GM12878 (cell line): ENCODE data around the gene NDC80. TPM values are rescaled to one million over a fixed set of nuclear protein-coding genes. Genes with fewer than 3 reads are reported as not detected.
A peak's percentile ranks its signal among the peaks of the same experiment; 100 is the strongest.

Experiments
- ATAC-seq: fragments of 200-7000 bp; cut with Tn5 transposase; 3 replicates; pipeline ENCODE4 v1.9.1; 2020; ENCODE audit warnings: mild to moderate bottlenecking, moderate library complexity
- BruUV-seq: library from RNA; stranded (reverse); fragments of 400-500 nt; replicated peaks from 2 replicates; lab custom pipeline; 2021; lab: Mats Ljungman, UMichigan
- CTCF ChIA-PET: fragments of 300-600 bp; sonication (Branson Sonifier 250); formaldehyde crosslinking; extraction: SDS; loops from one replicate; lab custom pipeline; 2021; ENCODE audit warnings: inconsistent platforms; lab: Yijun Ruan, JAX
- POLR2A ChIA-PET: fragments of 350-600 bp; formaldehyde crosslinking; extraction: SDS; loops from one replicate; lab custom pipeline; 2021; ENCODE audit warnings: inconsistent platforms; lab: Charles Lee
- RAD21 ChIA-PET: fragments of 300-600 bp; sonication (Branson Sonifier 250); formaldehyde crosslinking; loops from one replicate; lab custom pipeline; 2023; ENCODE audit warnings: antibody characterized with exemption; ENCODE audit not compliant: unreplicated experiment; lab: Charles Lee
- SMC1A ChIA-PET: fragments of 300-600 bp; sonication (Branson Sonifier 250); formaldehyde crosslinking; loops from one replicate; lab custom pipeline; 2023; ENCODE audit not compliant: unreplicated experiment, uncharacterized antibody; lab: Charles Lee
- DNase-seq: peaks from one replicate; pipeline ENCODE4 v3.0.0-alpha.2; 2011; ENCODE audit warnings: low read depth, low spot score
- FAIRE-seq: peaks from 3 replicates; lab custom pipeline; 2011; peaks lifted over from hg19 to GRCh38; lab: Jason Lieb, UNC
- H2AFZ ChIP-seq: 2 replicates; pipeline ENCODE4 v1.6.0; 2011; ENCODE audit warnings: low read depth, low read length, control low read depth; ENCODE audit not compliant: control insufficient read depth
- H3K27ac ChIP-seq: 2 replicates; pipeline ENCODE4 v1.5.1; 2011; ENCODE audit warnings: control low read depth; ENCODE audit not compliant: control insufficient read depth, insufficient read depth
- H3K27me3 ChIP-seq, 2 experiments: replicated peaks in 1 of 2; 2 replicates each; pipeline versions ENCODE4 v1.6.0 to v1.6.1; 2011; ENCODE audit warnings: low read length in 1 of 2; ENCODE audit not compliant: control insufficient read depth in 2 of 2, insufficient read depth in 2 of 2
- H3K36me3 ChIP-seq, 2 experiments: 2 replicates each; pipeline ENCODE4 v1.5.1; 2011; ENCODE audit warnings: low read length in 1 of 2; ENCODE audit not compliant: control insufficient read depth in 2 of 2, insufficient read depth in 2 of 2
- H3K4me1 ChIP-seq: 2 replicates; pipeline ENCODE4 v1.6.1; 2011; ENCODE audit warnings: mild to moderate bottlenecking, low read length, moderate library complexity, mixed read lengths; ENCODE audit not compliant: control insufficient read depth, insufficient read depth
- H3K4me2 ChIP-seq: 2 replicates; pipeline ENCODE4 v1.6.0; 2011; ENCODE audit warnings: control low read depth; ENCODE audit not compliant: control insufficient read depth, insufficient read depth
- H3K4me3 ChIP-seq: fragments of 200-600 bp; sonication (generic); 2 replicates; pipeline ENCODE4 v1.5.1; 2016
- H3K79me2 ChIP-seq: 2 replicates; pipeline ENCODE4 v1.6.0; 2011; ENCODE audit warnings: low read length; ENCODE audit not compliant: control insufficient read depth, insufficient read depth
- H3K9ac ChIP-seq: 2 replicates; pipeline ENCODE4 v1.8.0; 2011; ENCODE audit warnings: low read length, control low read depth, mixed read lengths; ENCODE audit not compliant: control insufficient read depth, insufficient read depth
- H3K9me3 ChIP-seq: replicated peaks from 3 replicates; pipeline ENCODE4 v1.5.1; 2011; ENCODE audit warnings: mild to moderate bottlenecking, low read length; ENCODE audit not compliant: control insufficient read depth, insufficient read depth
- H4K20me1 ChIP-seq: 2 replicates; pipeline ENCODE4 v1.6.0; 2011; ENCODE audit not compliant: control insufficient read depth, insufficient read depth
- BCL11A ChIP-seq: IDR thresholded peaks from 2 replicates; pipeline ENCODE4 v1.6.1; 2011; ENCODE audit warnings: low read depth, low read length
- EP300 ChIP-seq, 2 experiments: fragments of 150-350 bp in 1 of 2; IDR thresholded peaks; 2 replicates each; pipeline ENCODE4 v1.6.1; 2011 to 2012; ENCODE audit warnings: low read depth in 2 of 2, low read length in 2 of 2, borderline replicate concordance in 1 of 2, improper control_type of control experiment in 1 of 2, inconsistent platforms in 1 of 2; ENCODE audit not compliant: control insufficient read depth in 1 of 2
- FOS ChIP-seq: IDR thresholded peaks from 3 replicates; pipeline ENCODE4 v1.6.1; 2011; ENCODE audit warnings: borderline replicate concordance; ENCODE audit not compliant: insufficient read length; ENCODE audit errors: extremely low read depth
- MTA2 ChIP-seq: fragments of 450-650 bp; IDR thresholded peaks from 2 replicates; pipeline ENCODE4 v1.6.1; 2016; ENCODE audit warnings: low read depth, mild to moderate bottlenecking, moderate library complexity
- MYC ChIP-seq: IDR thresholded peaks from 2 replicates; pipeline ENCODE4 v1.6.1; 2011; ENCODE audit warnings: mild to moderate bottlenecking, low read length, moderate library complexity, inconsistent platforms; ENCODE audit not compliant: insufficient read depth, insufficient replicate concordance, insufficient read length, severe bottlenecking
- NFYA ChIP-seq: IDR thresholded peaks from 2 replicates; pipeline ENCODE4 v1.6.1; 2011; ENCODE audit warnings: low read depth, mild to moderate bottlenecking, low read length, improper control_type of control experiment, borderline replicate concordance
- RELA ChIP-seq: fragments of 450-650 bp; IDR thresholded peaks from 2 replicates; pipeline ENCODE4 v1.8.0; 2014; ENCODE audit warnings: borderline replicate concordance; ENCODE audit not compliant: partially characterized antibody
- RUNX3 ChIP-seq: IDR thresholded peaks from 2 replicates; pipeline ENCODE4 v1.6.1; 2012; ENCODE audit warnings: low read length, inconsistent platforms
- SMAD5 ChIP-seq: IDR thresholded peaks from 2 replicates; pipeline ENCODE4 v1.6.1; 2016; ENCODE audit warnings: antibody characterized with exemption, low read depth
- ZNF207 ChIP-seq: fragments of 450-650 bp; IDR thresholded peaks from 2 replicates; pipeline ENCODE4 v1.6.1; 2014; ENCODE audit warnings: antibody characterized with exemption, mild to moderate bottlenecking, borderline replicate concordance
- WGBS: methylation state at CpG from one replicate; pipeline ENCODE4 v1.1.6; 2016; ENCODE audit warnings: low lambda C conversion rate; ENCODE audit not compliant: insufficient replicate concordance, insufficient coverage; ENCODE audit errors: missing lambda C conversion rate; 5-methylcytosine and 5-hydroxymethylcytosine counted together
- in situ Hi-C: fragments of 300-500 bp; cut with MboI; formaldehyde crosslinking; loops from 9 replicates; pipeline ENCODE4 v1.14.3; 2018; ENCODE audit warnings: mixed read lengths
- intact Hi-C: fragments of 100-400 bp; cut with micrococcal nuclease; formaldehyde crosslinking; loops from one replicate; pipeline ENCODE4 v1.14.2; 2022; ENCODE audit not compliant: unreplicated experiment
- polyA plus RNA-seq, 11 experiments: library from polyadenylated mRNA; depleted of rRNA in 4 of 11; unstranded in 6 of 11; stranded (reverse) in 5 of 11; fragments of >200 nt; fragmentation: Nextera tagmentation in 4 of 11; fragmentation: Illumina TruSeq in 1 of 11; extraction: Ambion mirVana in 4 of 11; extraction: Trizol in 1 of 11; gene quantifications; 1 replicate in 1 of 11; 2 replicates in 10 of 11; pipeline versions ENCODE4 v1.2.1 to v1.2.3, GENCODE V29; 2011 to 2016; ENCODE audit warnings: inconsistent platforms in 2 of 11, missing spikeins in 2 of 11, low read depth in 1 of 11
- total RNA-seq, 4 experiments: library from RNA; depleted of rRNA in 3 of 4; stranded (reverse); fragments of >200 nt in 3 of 4; fragmentation: Illumina TruSeq in 1 of 4; extraction: Trizol in 1 of 4; gene quantifications; 2 replicates each; pipeline versions ENCODE4 v1.2.1 to v1.2.3, GENCODE V29; 2013 to 2021
- TF ChIP-seq, protein P1 (sequence below): IDR thresholded peaks from 2 replicates; pipeline ENCODE4 v1.6.1; 2011; ENCODE audit warnings: mild to moderate bottlenecking, low read depth, low read length, moderate library complexity; ENCODE audit not compliant: insufficient replicate concordance
- TF ChIP-seq, protein P2 (sequence below): fragments of 450-650 bp; IDR thresholded peaks from 2 replicates; pipeline ENCODE4 v1.6.1; 2017; ENCODE audit warnings: mild to moderate bottlenecking
- TF ChIP-seq, protein P3 (sequence below): IDR thresholded peaks from 2 replicates; pipeline ENCODE4 v1.6.1; 2011; ENCODE audit warnings: low read depth, mild to moderate bottlenecking, low read length, moderate library complexity, borderline replicate concordance; ENCODE audit errors: extremely low read depth
- TF ChIP-seq, protein P4 (sequence below): fragments of 150-350 bp; IDR thresholded peaks from 2 replicates; pipeline ENCODE4 v1.6.1; 2016; ENCODE audit warnings: low read depth, low read length

NDC80 gene
- total and polyA plus RNA-seq, 10 of the 15 experiments (the other 5 are each of a cell fraction or from before 2014, with no cell fraction given) = 36.5 to 80.8 (median 54.7) TPM

GRCh38 chr18:2644535-2644934, 73.2 kb downstream of the NDC80 start:
- CTCF ChIA-PET = interaction anchor here (0.5 to 1.0 kb wide), 3 partner anchors 9 to 336 kb away, joined by 3 to 4 read pairs (median 3); no protein-coding TSS in a partner anchor
- intact Hi-C loops = no loop called here
- POLR2A ChIA-PET = interaction anchor here (0.7 to 1.6 kb wide), 4 partner anchors 9 to 109 kb away, joined by 3 to 5 read pairs (median 3); partner anchors contain the start of gene SMCHD1
- Histone ChIP-seq H3K36me3 (no peaks in the 10 kb centered on the region), H3K4me2 (no peak overlapping the region), H4K20me1 (no peaks in the 10 kb centered on the region), H3K4me3 (no peak overlapping the region), H3K27ac (no peak overlapping the region), H3K4me1 (peaks cover 29% of the 10 kb centered on the region), H3K9ac (no peak overlapping the region), H3K79me2 (no peaks in the 10 kb centered on the region), H3K9me3 (no peaks in the 10 kb centered on the region), H2AFZ (no peak overlapping the region), H3K27me3 (no peaks in the 10 kb centered on the region)
- RAD21 ChIA-PET = no interaction called here
- SMC1A ChIA-PET = interaction anchor here (4.3 kb wide), 1 partner anchor 8 kb away, joined by 29 read pairs; no protein-coding TSS in a partner anchor
- FAIRE-seq (peak; percentile 87), ATAC-seq (no peak; the same call in 2 of the 3 replicates), DNase-seq (no peak)
- in situ Hi-C loops = no loop called here
- no TSS peak for BruUV-seq
- WGBS = 47% methylated on average over 1 of the region's 1 CpG
- TF ChIP-seq MTA2 = peak; percentile 99
- no peak for TF ChIP-seq MYC
- no peak for TF ChIP-seq SMAD5
- TF ChIP-seq, protein P1, sequence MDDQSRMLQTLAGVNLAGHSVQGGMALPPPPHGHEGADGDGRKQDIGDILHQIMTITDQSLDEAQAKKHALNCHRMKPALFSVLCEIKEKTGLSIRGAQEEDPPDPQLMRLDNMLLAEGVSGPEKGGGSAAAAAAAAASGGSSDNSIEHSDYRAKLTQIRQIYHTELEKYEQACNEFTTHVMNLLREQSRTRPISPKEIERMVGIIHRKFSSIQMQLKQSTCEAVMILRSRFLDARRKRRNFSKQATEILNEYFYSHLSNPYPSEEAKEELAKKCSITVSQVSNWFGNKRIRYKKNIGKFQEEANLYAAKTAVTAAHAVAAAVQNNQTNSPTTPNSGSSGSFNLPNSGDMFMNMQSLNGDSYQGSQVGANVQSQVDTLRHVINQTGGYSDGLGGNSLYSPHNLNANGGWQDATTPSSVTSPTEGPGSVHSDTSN = no peak
- no peak for TF ChIP-seq ZNF207
- no peak for TF ChIP-seq EP300 (IDR thresholded peaks at IDR 0.05; ENCODE audit: borderline replicate concordance in 1 of 2, control insufficient read depth in 1 of 2, low read depth in 2 of 2, low read length in 2 of 2)
- TF ChIP-seq NFYA = no peak
- no peak for TF ChIP-seq RELA
- TF ChIP-seq, protein P2, sequence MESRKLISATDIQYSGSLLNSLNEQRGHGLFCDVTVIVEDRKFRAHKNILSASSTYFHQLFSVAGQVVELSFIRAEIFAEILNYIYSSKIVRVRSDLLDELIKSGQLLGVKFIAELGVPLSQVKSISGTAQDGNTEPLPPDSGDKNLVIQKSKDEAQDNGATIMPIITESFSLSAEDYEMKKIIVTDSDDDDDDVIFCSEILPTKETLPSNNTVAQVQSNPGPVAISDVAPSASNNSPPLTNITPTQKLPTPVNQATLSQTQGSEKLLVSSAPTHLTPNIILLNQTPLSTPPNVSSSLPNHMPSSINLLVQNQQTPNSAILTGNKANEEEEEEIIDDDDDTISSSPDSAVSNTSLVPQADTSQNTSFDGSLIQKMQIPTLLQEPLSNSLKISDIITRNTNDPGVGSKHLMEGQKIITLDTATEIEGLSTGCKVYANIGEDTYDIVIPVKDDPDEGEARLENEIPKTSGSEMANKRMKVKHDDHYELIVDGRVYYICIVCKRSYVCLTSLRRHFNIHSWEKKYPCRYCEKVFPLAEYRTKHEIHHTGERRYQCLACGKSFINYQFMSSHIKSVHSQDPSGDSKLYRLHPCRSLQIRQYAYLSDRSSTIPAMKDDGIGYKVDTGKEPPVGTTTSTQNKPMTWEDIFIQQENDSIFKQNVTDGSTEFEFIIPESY = no peak
- TF ChIP-seq, protein P3, sequence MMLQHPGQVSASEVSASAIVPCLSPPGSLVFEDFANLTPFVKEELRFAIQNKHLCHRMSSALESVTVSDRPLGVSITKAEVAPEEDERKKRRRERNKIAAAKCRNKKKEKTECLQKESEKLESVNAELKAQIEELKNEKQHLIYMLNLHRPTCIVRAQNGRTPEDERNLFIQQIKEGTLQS = no peak
- TF ChIP-seq FOS = no peak
- peak; percentile 80 for TF ChIP-seq BCL11A
- TF ChIP-seq RUNX3 = 0 out of 2 replicates have a peak, but pooled peaks have one; percentile 4
- TF ChIP-seq, protein P4, sequence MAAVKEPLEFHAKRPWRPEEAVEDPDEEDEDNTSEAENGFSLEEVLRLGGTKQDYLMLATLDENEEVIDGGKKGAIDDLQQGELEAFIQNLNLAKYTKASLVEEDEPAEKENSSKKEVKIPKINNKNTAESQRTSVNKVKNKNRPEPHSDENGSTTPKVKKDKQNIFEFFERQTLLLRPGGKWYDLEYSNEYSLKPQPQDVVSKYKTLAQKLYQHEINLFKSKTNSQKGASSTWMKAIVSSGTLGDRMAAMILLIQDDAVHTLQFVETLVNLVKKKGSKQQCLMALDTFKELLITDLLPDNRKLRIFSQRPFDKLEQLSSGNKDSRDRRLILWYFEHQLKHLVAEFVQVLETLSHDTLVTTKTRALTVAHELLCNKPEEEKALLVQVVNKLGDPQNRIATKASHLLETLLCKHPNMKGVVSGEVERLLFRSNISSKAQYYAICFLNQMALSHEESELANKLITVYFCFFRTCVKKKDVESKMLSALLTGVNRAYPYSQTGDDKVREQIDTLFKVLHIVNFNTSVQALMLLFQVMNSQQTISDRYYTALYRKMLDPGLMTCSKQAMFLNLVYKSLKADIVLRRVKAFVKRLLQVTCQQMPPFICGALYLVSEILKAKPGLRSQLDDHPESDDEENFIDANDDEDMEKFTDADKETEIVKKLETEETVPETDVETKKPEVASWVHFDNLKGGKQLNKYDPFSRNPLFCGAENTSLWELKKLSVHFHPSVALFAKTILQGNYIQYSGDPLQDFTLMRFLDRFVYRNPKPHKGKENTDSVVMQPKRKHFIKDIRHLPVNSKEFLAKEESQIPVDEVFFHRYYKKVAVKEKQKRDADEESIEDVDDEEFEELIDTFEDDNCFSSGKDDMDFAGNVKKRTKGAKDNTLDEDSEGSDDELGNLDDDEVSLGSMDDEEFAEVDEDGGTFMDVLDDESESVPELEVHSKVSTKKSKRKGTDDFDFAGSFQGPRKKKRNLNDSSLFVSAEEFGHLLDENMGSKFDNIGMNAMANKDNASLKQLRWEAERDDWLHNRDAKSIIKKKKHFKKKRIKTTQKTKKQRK = no peak
